HG03175 (cell line): ENCODE data around the gene STMN3.

Source experiments
- ATAC-seq: cut with Tn5 transposase; IDR thresholded peaks from one replicate; pipeline ENCODE4 v1.9.1; 2021; ENCODE audit warnings: mild to moderate bottlenecking, moderate library complexity; ENCODE audit not compliant: unreplicated experiment

The STMN3 gene

GRCh38 chr20:63692436-63693082, 39.3 kb upstream of the STMN3 start:
- no peak for ATAC-seq

GRCh38 chr20:63691711-63692435, 38.6 kb upstream of the STMN3 start:
- ATAC-seq: no peak

- ATAC-seq: no peak
Measured at GRCh38 chr20:63690898-63691710, 37.9 kb upstream of the STMN3 start.

- no peak for ATAC-seq
Measured at GRCh38 chr20:63690003-63690897, 37.0 kb upstream of the STMN3 start.

GRCh38 chr20:63689046-63690002, 36.1 kb upstream of the STMN3 start:
- ATAC-seq: no peak

- no peak for ATAC-seq
Measured at GRCh38 chr20:63688228-63689045, 35.2 kb upstream of the STMN3 start.

- ATAC-seq: no peak
Measured at GRCh38 chr20:63687419-63688178, 34.4 kb upstream of the STMN3 start.

- no peak for ATAC-seq
Measured at GRCh38 chr20:63686492-63687321, 33.5 kb upstream of the STMN3 start.

- ATAC-seq: no peak
Measured at GRCh38 chr20:63686094-63686491, 32.9 kb upstream of the STMN3 start.

GRCh38 chr20:63685269-63686026, 32.2 kb upstream of the STMN3 start:
- no peak for ATAC-seq

- ATAC-seq: no peak
Measured at GRCh38 chr20:63682384-63683139, 29.3 kb upstream of the STMN3 start.

GRCh38 chr20:63681609-63682142, 28.5 kb upstream of the STMN3 start:
- ATAC-seq: no peak

GRCh38 chr20:63680857-63681608, 27.8 kb upstream of the STMN3 start:
- no peak for ATAC-seq

GRCh38 chr20:63680427-63680826, 27.2 kb upstream of the STMN3 start:
- ATAC-seq: no peak

- ATAC-seq: no peak
Measured at GRCh38 chr20:63679799-63680305, 26.6 kb upstream of the STMN3 start.
